Tibial nerve (tissue), 3 donors: ENCODE data around the gene USP4.

Experiments
- CTCF ChIP-seq, 5 experiments: fragments of 200-600 bp in 3 of 5; fragments of 450-650 bp in 2 of 5; sonication (generic) in 3 of 5; IDR thresholded peaks; one replicate each; pipeline ENCODE4 v1.5.1; 2016 to 2019; ENCODE audit warnings: antibody characterized with exemption in 5 of 5, mild to moderate bottlenecking in 3 of 5, moderate library complexity in 2 of 5
- POLR2A ChIP-seq, 2 donors: fragments of 450-650 bp; IDR thresholded peaks; one replicate each; pipeline ENCODE4 v1.6.1; 2017; ENCODE audit warnings: antibody characterized with exemption in 2 of 2, mild to moderate bottlenecking in 2 of 2, moderate library complexity in 2 of 2

DNA sequence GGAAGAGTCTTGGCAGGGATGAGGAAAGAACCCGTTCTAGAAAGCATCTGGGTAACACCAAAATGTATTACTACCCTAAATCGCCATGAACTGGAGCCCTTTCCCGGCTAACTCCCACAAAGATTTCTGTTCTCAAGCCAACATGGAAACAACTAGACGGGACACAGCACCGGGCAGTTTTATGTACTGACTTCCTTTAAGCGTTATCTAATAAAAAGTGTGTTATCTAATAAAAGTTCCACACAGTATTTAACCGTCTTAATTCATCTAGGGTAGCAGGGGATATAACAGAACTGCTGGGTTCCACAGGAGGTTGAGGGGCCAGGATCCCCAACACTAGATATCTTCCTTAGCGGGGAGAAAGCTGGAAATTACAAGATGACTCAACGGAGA lies 62.5 kb downstream of the USP4 start:
- TF ChIP-seq CTCF (IDR thresholded peaks at IDR 0.05), result no peak
- no peak for TF ChIP-seq POLR2A (IDR thresholded peaks at IDR 0.05)
